ENCODE measurements around the gene CIROP.

The CIROP gene

DNA sequence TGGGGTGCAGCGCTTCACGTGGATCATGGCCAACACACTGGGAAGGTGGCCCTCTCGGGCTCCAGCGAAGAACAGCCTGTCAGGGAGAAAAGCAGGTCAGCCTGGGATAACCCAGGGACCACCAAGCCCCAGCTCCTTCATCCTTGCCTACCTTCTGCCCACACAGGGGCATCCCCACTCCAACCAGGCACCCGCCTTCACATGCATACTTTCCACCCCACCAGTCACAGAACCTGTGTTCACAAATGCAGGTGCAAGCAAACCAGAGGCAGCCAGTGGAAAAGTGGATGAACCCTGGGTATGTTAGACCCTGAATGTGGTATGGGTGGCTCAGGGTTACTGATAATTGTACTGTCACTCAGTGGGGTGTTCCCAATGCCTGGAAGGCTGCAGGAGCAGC lies 26.7 kb upstream of the CIROP start:
- DNase-seq (ENCODE audit: low read depth): no peak

DNA sequence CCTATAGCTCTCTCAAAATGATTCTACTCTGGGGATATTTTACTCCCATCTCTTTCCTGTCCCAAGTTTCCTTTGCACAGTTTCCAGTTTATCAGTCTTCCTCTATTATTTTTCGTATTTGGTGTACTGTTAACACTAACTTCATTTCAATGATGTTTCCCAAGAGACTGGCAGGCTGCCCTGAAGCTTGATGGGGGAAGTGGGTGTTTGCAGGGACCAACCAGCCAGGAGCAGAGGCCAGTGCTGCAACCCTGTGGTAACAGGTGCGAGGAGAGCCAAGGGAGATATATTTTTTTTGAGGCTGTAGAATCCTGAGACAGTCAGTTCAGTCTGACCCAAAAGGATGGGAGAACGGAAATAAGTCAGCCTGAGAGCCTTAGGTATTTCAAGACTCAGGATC lies 26.1 kb upstream of the CIROP start:
- no peak for DNase-seq (ENCODE audit: low read depth)

DNA sequence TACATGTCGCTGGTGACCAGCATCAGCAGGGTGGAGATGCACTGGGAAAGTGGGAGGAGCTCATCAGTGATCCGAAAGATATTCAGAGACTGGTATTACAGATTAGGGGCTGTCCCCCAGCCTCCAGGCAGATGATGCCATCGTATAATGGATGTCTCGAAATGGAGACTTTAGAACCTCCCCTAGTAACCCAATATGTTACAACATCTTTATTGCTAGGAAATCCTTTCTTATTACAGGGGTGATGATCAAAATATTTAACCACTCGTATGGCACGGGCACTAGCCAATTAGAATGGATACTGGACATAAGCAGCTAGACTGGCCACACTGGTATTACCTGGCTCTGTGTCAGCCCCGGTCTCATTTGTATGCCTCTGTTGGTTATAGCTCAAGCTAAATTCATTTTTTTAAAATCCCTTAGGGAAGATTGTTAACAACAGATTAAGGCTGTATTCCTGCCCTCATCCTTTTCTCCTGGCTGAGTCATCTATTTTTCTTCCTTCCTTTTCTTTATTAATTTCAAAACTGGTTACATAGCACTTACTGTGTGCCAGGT lies 25.0 kb upstream of the CIROP start:
- no peak for DNase-seq (ENCODE audit: low read depth)

DNA sequence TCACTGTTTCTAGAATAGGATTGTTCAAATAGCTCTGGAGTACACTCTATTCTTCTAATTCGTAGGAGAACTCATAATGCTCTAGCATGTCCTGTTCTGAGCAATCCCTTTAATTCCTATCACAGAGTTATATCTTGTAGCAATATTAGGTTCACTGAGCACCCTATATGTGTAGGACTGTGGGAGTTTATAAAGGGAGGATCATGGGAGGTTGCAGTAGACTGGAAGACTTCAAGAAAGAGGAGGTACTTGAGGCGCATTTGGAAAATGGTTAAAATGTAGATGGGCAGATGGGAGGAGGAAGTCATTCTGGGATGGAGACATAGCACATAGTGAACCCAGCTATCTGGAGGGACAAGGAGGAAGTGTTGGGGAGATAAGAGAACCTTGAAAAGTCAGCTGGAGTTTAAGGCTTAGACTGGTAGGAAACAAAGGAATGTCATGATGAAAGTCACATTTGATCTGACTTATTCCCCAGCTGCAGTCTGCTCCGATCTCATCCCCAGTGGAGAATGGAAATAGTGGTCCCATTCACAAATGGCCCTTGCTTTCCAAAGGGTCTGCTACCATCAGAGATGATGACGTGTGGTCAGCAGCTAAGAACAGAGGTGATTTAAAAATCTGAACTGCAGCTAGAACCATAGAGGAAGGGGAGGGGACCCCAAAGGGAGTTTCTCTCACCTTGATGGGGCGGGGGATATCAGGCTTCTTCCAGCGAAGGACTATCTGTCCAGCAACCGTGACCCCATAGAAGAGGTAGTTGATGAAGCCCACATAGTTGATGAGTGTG lies 24.4 kb upstream of the CIROP start:
- DNase-seq (ENCODE audit: low read depth): no peak

- DNase-seq (ENCODE audit: low read depth): no peak
Measured at GRCh38 chr14:23127861-23128260, 23.1 kb upstream of the CIROP start.

- DNase-seq (ENCODE audit: low read depth): no peak
Measured at GRCh38 chr14:23126548-23127278, 21.9 kb upstream of the CIROP start.

DNA sequence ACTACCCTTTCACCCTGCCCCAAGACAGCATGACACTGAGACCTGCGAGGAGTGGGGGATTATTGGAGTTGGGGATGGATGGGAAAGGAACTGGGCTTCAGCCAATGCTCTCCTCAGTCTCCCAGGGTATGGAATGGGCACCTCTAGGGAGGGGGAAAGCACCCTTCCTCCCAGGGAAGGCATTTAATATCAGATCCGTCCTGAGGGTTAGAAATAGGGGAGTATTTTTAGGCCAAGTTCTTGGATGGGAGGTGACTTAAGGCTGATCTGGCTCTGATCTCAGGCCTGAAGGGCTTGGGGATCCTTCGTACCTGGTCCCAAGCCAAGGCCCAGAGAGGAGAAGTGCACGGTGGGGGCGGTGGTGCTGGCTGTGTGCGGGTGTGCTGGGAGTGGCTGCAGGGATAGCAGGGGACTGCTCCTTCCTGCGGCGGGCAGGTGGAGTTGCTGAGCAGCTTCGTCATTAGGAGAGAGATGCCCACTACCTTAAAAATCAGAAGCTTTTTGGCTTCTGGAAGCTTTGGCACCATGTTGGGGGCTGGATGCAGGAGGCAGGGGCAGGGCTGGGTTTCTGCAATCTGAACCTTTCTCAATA lies 21.2 kb upstream of the CIROP start:
- DNase-seq (ENCODE audit: low read depth): no peak

- no peak for DNase-seq (ENCODE audit: low read depth)
Measured at GRCh38 chr14:23125011-23125410, 20.2 kb upstream of the CIROP start.

DNA sequence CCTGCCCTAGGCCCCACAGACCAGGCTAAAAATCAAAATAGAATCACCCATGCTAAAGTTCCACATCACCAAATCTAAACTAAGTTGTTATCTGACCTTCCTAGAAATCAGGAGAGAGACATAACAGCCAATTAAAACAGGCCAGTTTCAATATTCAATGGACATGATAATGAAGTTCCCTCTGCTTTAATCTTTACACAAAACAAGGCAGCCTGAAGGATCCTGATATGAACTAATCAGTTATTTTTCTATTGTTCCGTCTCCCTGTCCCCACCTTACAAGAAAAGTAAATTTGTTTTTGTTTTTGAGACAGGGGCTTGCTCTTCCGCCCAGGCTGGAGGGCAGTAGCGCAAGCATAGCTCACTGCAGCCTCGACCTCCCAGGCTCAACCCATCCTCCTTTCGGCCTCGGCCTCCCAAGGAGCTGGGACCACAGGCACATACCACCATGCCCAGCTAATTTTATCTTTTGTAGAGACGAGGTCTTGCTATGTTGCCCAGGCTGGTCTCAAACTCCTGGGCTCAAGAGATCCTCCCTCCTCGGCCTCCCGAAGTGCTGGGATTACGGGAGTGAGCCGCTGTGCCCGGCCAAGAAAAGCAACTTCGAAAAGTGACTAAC lies 19.7 kb upstream of the CIROP start:
- DNase-seq (ENCODE audit: low read depth): no peak

DNA sequence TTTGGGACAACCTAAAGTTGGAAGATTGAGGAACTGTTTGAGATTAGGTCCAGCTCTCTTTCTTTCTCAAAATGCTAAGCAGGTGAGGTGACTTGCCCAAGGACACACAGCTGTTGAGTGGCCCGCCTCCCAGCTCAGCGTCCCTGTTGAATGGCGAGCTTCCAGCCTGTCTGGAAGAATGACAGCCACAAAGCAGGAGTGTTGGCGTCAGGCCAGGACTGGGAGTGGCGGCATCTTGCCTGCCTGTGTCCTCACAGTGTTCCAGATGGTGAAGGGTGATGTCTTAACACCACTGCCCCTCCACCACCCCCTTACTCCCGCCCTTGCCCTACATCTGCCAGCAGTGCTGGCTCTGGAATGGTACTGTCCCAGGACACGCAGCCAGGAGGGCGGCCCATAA lies 18.6 kb upstream of the CIROP start:
- no peak for DNase-seq (ENCODE audit: low read depth)

DNA sequence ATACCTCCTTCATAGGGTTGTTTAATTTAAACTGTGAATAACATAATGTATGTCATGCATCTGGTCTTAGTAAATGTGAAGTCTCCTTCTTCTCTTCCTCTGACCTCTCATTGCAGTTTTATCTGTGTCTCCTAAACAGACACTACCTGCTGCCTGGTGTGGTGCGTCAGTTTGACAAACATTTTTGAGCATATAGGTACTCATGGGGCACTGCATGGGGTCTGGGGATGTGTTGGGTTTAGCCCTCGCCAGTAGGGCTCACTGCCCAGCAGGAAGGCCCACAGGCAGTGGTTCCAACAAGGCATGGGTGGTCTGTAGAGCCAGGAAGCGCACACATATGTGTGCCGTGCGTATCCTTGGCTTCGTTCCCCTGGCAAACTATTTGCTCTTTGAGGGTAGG lies 17.3 kb upstream of the CIROP start:
- no peak for DNase-seq (ENCODE audit: low read depth)

- no peak for DNase-seq (ENCODE audit: low read depth)
Measured at GRCh38 chr14:23121361-23121771, 16.6 kb upstream of the CIROP start.

- DNase-seq (ENCODE audit: low read depth): peak; percentile 60
Measured at GRCh38 chr14:23120541-23121251, 15.9 kb upstream of the CIROP start.

DNA sequence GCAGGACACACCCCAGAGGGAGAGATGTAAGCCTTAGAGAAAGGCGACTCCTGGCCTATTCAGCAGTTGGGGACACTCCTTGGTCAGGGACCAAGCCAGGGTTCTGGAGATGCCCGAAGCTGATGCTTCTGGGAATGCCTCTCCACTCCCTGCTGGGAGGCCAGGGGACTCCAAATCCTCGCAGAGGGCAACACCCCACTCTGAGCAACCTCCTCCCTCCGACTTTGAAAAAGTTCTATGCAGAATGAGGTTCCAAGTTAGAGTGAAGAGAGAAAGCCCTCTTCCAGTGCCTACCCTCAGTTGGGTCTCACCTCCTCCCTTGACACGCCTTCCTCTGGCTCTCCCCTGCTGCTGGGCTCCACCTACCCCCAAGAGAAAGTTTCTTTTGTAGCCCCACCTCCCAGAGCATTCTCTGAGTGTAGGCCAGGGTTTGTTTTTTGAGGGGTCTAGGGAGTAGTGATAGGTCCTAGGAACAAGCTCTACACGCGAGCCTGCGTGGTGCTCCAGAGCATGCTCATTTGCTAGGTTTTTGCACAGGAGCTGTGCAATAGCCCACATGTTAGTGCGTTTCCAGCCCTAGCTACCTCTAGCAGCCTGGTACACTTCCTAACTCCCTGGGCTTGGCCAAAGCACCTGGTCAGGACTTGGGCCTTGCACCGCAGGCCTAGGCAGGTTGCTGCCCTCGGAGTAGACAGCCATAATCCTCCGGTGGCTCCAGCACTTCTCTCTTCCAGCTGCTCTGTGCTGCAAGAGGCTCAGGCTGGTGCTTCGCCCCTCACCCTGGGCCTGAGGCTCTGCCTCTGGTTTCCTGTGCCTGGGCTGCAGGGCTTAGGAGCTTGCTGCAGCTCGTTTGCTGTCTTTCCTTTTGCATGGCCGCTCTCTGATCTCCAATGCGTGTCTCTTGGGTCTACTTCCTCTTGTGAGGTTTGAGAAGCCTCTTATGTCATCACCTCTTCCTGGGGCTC lies 14.9 kb upstream of the CIROP start:
- peak; percentile 22 for DNase-seq (ENCODE audit: low read depth)

DNA sequence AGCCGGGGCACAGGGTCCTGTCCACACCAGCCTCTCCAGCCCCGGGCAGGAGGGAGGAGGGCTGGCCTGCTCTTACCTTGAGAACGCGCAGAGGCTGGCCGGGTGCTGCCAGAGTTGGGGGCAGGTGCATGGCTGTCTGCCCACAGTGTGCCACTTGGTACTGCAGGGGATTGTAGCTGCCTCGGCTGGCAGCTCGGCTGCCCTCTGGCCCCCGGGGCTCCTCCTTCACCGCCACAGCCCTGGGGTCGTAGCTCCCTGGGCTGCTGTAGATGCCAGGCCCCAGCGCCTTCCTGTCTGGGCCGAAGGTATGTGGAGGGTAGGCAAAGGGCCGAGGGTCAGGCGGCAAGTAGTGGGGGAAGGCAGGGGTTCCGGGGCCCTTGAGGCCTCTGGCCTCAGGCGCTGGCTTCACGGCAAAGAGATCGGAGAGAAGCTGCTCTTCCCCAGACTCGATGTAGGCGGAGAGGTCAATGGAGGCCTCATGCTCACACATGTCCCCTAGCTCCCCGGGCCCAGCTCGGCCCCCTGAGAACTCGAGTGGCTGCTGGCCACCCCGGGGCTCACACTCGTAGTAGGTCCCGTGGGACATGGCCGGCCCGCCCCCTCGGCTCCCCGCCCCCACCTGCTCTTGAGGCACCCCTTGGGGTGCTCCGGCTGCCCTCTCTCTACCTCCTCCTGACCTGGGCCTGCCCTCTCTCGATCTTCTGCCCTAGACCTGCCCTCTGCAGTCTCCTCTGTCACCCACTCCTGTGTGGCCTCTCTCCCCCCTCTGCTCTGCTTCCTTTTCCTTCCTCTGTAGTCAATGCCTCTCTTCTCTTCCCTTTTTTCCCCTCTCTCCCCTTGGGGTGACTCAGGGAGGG lies 13.9 kb upstream of the CIROP start, which contains the start of gene CEBPE:
Gene CEBPE, minus strand, starts transcription at position 750 of the 857 bp plus-strand sequence. Its CDS starts 164 bp downstream, at position 586.
- DNase-seq (ENCODE audit: low read depth): no peak

DNA sequence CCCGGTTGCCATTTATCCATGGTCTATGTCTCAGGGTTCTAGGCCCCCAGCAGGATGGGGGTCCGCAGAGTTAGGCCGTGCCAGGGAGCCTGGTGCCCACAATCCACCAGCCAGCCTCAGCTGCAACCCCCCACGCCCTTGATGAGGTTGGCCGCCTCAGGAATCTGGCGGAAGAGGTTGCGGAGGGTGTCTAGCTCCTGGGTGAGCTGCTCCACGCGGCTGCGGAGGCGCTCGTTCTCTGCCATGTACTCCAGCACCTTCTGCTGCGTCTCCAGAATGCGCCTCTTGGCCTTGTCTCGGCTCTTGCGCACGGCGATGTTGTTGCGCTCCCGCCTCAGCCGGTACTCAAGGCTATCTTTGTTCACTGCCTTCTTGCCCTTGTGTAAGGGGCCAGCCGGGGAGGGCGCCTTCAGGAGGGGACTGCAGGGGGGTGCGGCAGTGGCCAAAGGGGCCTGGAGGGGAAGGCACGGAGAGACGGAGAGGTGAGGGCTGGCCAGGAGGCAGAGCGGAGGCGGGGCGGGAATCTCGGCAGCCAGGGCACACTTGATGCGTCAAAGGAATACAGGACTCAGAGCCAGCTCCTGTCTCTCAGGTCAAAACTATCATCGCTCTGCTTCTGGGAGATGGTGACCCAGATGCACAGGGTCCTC lies 12.7 kb upstream of the CIROP start:
- no peak for DNase-seq (ENCODE audit: low read depth)

- DNase-seq (ENCODE audit: low read depth): no peak
Measured at GRCh38 chr14:23115918-23116317, 11.1 kb upstream of the CIROP start.

GRCh38 chr14:23115039-23115731 lies 10.4 kb upstream of the CIROP start:
- no peak for DNase-seq (ENCODE audit: low read depth)
